KOPT-K1 (cell line): ENCODE data around the gene CXADR.

Experiments
- H3K27ac ChIP-seq: fragments of 200-600 bp; sonication (generic); 2 replicates; pipeline ENCODE4 v1.5.1; 2016; ENCODE audit warnings: antibody characterized with exemption, mild to moderate bottlenecking, low read depth, low read length; ENCODE audit not compliant: poor library complexity, severe bottlenecking
- H3K36me3 ChIP-seq: fragments of 200-600 bp; sonication (generic); 2 replicates; pipeline ENCODE4 v1.5.1; 2017; ENCODE audit warnings: antibody characterized with exemption, mild to moderate bottlenecking, low read length, moderate library complexity; ENCODE audit not compliant: insufficient read depth
- H3K9me3 ChIP-seq: fragments of 200-600 bp; sonication (generic); 2 replicates; pipeline ENCODE4 v1.5.1; 2017; ENCODE audit warnings: antibody characterized with exemption, low read length, mild to moderate bottlenecking; ENCODE audit not compliant: insufficient read depth, poor library complexity, severe bottlenecking

CXADR gene

GRCh38 chr21:17636711-17637110, 123.9 kb downstream of the CXADR start:
- H3K36me3 ChIP-seq = no peaks in the 10 kb centered on the region
- no peak overlapping the region for H3K27ac ChIP-seq
- no peaks in the 10 kb centered on the region for H3K9me3 ChIP-seq

- no peak overlapping the region for H3K27ac ChIP-seq
- no peaks in the 10 kb centered on the region for H3K36me3 ChIP-seq
- no peaks in the 10 kb centered on the region for H3K9me3 ChIP-seq
Observed at GRCh38 chr21:17640821-17641220, 128.0 kb downstream of the CXADR start.
